ENCODE measurements around the gene TRIM47. TPM values are rescaled to one million over a fixed set of nuclear protein-coding genes. Genes with fewer than 3 reads are reported as not detected.

The TRIM47 gene
- total RNA-seq, 2 donors from 2014 or later, result 21.3 to 62.9 TPM

DNA sequence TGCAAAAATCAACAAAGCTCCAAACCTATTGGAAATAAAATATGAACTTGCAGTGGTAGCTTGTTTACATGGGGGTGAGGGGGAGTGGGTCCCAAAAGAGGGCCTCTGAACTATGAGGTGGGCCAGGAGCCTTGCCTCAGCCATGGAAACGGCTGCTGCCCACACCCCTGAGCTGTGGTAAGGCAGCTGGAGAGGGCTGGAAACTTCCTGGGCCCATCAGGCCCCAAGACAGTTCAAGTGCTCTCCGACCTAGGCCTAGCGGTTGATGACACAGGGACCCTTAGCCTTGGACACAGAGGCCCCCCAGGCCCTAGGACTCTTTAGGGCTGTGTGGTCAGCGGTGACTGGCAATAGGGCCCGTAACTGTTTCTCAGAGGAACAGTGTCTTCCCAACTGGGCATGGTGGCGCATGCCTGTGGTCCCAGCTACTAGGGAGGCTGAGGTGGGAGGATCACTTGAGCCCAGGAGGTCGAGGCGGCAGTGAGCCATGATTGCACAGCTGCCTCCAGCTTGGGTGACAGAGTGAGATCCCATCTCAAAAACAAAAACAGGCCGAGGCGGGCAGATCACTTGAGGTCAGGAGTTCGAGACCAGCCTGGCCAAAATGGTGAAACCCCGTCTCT lies 52.5 kb downstream of the TRIM47 start:
- Histone ChIP-seq H3K27ac (no peak overlapping the region), H3K4me3 (no peak overlapping the region), H3K9me3 (no peaks in the 10 kb centered on the region), H3K36me3 (no peaks in the 10 kb centered on the region), H3K27me3 (replicated peaks; ENCODE audit: insufficient read depth) (no peaks in the 10 kb centered on the region), H3K4me1 (replicated peaks) (peaks cover 7% of the 10 kb centered on the region)
- WGBS, result 92% methylated on average over 12 of the region's 12 CpGs
- intact Hi-C loops (cut with DNase I), result no loop called here
- DNase-seq (ENCODE audit: low spot score), result no peak
- TF ChIP-seq POLR2AphosphoS5 (IDR thresholded peaks at IDR 0.05), result no peak
- TF ChIP-seq, protein P1, sequence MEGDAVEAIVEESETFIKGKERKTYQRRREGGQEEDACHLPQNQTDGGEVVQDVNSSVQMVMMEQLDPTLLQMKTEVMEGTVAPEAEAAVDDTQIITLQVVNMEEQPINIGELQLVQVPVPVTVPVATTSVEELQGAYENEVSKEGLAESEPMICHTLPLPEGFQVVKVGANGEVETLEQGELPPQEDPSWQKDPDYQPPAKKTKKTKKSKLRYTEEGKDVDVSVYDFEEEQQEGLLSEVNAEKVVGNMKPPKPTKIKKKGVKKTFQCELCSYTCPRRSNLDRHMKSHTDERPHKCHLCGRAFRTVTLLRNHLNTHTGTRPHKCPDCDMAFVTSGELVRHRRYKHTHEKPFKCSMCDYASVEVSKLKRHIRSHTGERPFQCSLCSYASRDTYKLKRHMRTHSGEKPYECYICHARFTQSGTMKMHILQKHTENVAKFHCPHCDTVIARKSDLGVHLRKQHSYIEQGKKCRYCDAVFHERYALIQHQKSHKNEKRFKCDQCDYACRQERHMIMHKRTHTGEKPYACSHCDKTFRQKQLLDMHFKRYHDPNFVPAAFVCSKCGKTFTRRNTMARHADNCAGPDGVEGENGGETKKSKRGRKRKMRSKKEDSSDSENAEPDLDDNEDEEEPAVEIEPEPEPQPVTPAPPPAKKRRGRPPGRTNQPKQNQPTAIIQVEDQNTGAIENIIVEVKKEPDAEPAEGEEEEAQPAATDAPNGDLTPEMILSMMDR (IDR thresholded peaks at IDR 0.05), result no peak
- TF ChIP-seq POLR2A (IDR thresholded peaks at IDR 0.05), result no peak

DNA sequence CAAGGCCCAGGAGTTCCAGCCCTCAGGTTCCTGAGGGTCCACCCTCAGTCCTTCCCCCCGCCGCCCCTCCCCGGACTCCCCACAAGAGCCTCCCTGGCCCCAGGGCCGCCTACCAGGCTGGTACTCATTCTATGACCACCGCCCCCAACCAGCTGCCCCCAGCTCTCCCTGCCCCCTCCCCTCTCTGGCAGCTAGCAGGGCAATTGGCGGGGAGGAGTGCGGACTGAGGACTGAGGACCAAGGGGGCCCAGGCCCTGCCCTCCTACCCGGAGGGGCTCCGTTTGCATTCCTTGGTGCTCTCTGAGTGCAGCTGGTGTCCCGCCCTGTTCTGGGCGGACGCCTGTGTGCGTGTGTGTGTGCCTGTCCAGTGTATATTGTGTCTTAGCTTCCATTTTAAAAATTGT lies 53.2 kb downstream of the TRIM47 start:
- Histone ChIP-seq H3K27me3 (replicated peaks; ENCODE audit: insufficient read depth) (no peaks in the 10 kb centered on the region), H3K4me3 (no peak overlapping the region), H3K27ac (no peak overlapping the region), H3K36me3 (peaks cover under 1 to 3% of the 10 kb centered on the region in 2 donors), H3K4me1 (replicated peaks) (peaks cover 7% of the 10 kb centered on the region), H3K9me3 (no peaks in the 10 kb centered on the region)
- DNase-seq (ENCODE audit: low spot score), result no peak
- 77% methylated on average over 13 of the region's 13 CpGs for WGBS
- intact Hi-C loops (cut with DNase I), result no loop called here
- TF ChIP-seq POLR2A (IDR thresholded peaks at IDR 0.05) (no peak), POLR2AphosphoS5 (IDR thresholded peaks at IDR 0.05) (no peak)
- TF ChIP-seq, protein P1 (IDR thresholded peaks at IDR 0.05), result no peak

- DNase-seq (ENCODE audit: low spot score), result no peak
- peaks cover 6 to 7% of the 10 kb centered on the region in 2 donors for H3K36me3 ChIP-seq
- WGBS, result 56% methylated on average over 2 of the region's 2 CpGs
These were observed 53.7 kb downstream of the TRIM47 start for GRCh38 chr17:75824666-75825065.

More at GRCh38 chr17:75824666-75825065, 53.7 kb downstream of the TRIM47 start:
- Histone ChIP-seq H3K4me3 (no peak overlapping the region), H3K27me3 (replicated peaks; ENCODE audit: insufficient read depth) (no peaks in the 10 kb centered on the region), H3K4me1 (replicated peaks) (peaks cover 7% of the 10 kb centered on the region), H3K27ac (no peak overlapping the region), H3K9me3 (no peaks in the 10 kb centered on the region)
- TF ChIP-seq POLR2A (IDR thresholded peaks at IDR 0.05) (no peak), POLR2AphosphoS5 (IDR thresholded peaks at IDR 0.05) (no peak)
- TF ChIP-seq, protein P1 (IDR thresholded peaks at IDR 0.05), result no peak
- intact Hi-C loops (cut with DNase I), result no loop called here

Other genes with a start within 250 kb of the TRIM47 start
- 1 to 10 TPM in 1 of 2 donors, under 1 TPM in 1; 0.27 to 4.1 TPM for gene SMIM5, start 245.1 kb downstream of the TRIM47 start, total RNA-seq
- 100 to 1,000 TPM in 1 of 2 donors, 10 to 100 TPM in 1; 33.6 to 132 TPM for gene RECQL5, start 211.4 kb downstream of the TRIM47 start, total RNA-seq
- gene SAP30BP, start 211.2 kb downstream of the TRIM47 start, total RNA-seq, result 10 to 100 TPM; 50.4 to 72.3 TPM
- 100 to 1,000 TPM in 1 of 2 donors, 10 to 100 TPM in 1; 81.0 to 105 TPM for gene ITGB4, start 157.1 kb downstream of the TRIM47 start, total RNA-seq
- gene GALK1, start 113.4 kb downstream of the TRIM47 start, total RNA-seq, result 10 to 100 TPM; 28.1 to 28.5 TPM
- 10 to 100 TPM; 68.9 to 72.5 TPM for gene UNK, start 93.8 kb downstream of the TRIM47 start, total RNA-seq
- gene UNC13D, start 34.2 kb downstream of the TRIM47 start, total RNA-seq, result 10 to 100 TPM in 1 of 2 donors, 1 to 10 TPM in 1; 2.9 to 16.2 TPM
- gene WBP2, start 23.2 kb downstream of the TRIM47 start, total RNA-seq, result 100 to 1,000 TPM in 1 of 2 donors, 10 to 100 TPM in 1; 88.9 to 125 TPM
- 10 to 100 TPM; 27.5 to 28.1 TPM for gene TRIM65, start 18.4 kb upstream of the TRIM47 start, total RNA-seq
- gene MRPL38, start 26.3 kb upstream of the TRIM47 start, total RNA-seq, result 10 to 100 TPM; 40.3 to 85.6 TPM
- 10 to 100 TPM; 18.9 to 31.3 TPM for gene FBF1, start 62.5 kb upstream of the TRIM47 start, total RNA-seq
- gene ACOX1, start 100.6 kb upstream of the TRIM47 start, total RNA-seq, result 10 to 100 TPM; 75.5 to 79.0 TPM
- 10 to 100 TPM; 20.9 to 25.1 TPM for gene TEN1, start 100.7 kb upstream of the TRIM47 start, total RNA-seq
- gene CDK3, start 122.3 kb upstream of the TRIM47 start, total RNA-seq, result 10 to 100 TPM; 16.9 to 17.2 TPM
- gene EVPL, start 148.7 kb upstream of the TRIM47 start, total RNA-seq, result 10 to 100 TPM; 23.0 to 29.1 TPM
- 10 to 100 TPM; 33.5 to 51.2 TPM for gene SRP68, start 193.9 kb upstream of the TRIM47 start, total RNA-seq
- under 1 TPM in 1 of 2 donors, not detected in 1; 0.80 TPM for gene GALR2, start 196.2 kb upstream of the TRIM47 start, total RNA-seq
- gene ZACN, start 200.6 kb upstream of the TRIM47 start, total RNA-seq, result not detected
- 100 to 1,000 TPM; 136 to 159 TPM for gene EXOC7, start 225.2 kb upstream of the TRIM47 start, total RNA-seq

Data from prostate gland (tissue), 2 donors.